Neural progenitor cell (in vitro differentiated cells): Measurements from ENCODE around the gene MS4A4A.

Experiments
- CTCF ChIP-seq: fragments of 200-600 bp; sonication (generic); IDR thresholded peaks from 2 replicates; pipeline ENCODE4 v1.5.1; 2017; ENCODE audit warnings: antibody characterized with exemption, mild to moderate bottlenecking
- EZH2phosphoT487 ChIP-seq: fragments of 200-600 bp; sonication (generic); IDR thresholded peaks from 2 replicates; pipeline ENCODE4 v1.6.1; 2017; ENCODE audit warnings: antibody characterized with exemption

- no peak for TF ChIP-seq CTCF
- no peak for TF ChIP-seq EZH2phosphoT487
These were observed 56.4 kb downstream of the MS4A4A start for GRCh38 chr11:60336767-60337391.
